K562 (cell line): Measurements from ENCODE around the gene LPXN. TPM values are rescaled to one million over a fixed set of nuclear protein-coding genes. Genes with fewer than 3 reads are reported as not detected.

Source experiments
- ATAC-seq: fragments of 200-7000 bp; cut with Tn5 transposase; 3 replicates; pipeline ENCODE4 v1.9.1; 2020; ENCODE audit warnings: moderate library complexity
- BruUV-seq: library from RNA; stranded (reverse); fragments of 400-500 nt; replicated peaks from 2 replicates; lab custom pipeline; 2021; lab: Mats Ljungman, UMichigan
- CTCF ChIA-PET: fragments of 300-600 bp; formaldehyde crosslinking; extraction: SDS; loops from one replicate; lab custom pipeline; 2021; ENCODE audit warnings: low intra/inter-chr PET ratio; lab: Yijun Ruan, JAX
- POLR2A ChIA-PET: fragments of 300-600, 350-650 bp; sonication (Branson Sonifier 250); formaldehyde crosslinking; extraction: SDS; loops from one replicate; lab custom pipeline; 2021; ENCODE audit warnings: antibody characterized with exemption, inconsistent platforms; lab: Yijun Ruan, JAX
- DNase-seq, 4 experiments: peaks; one replicate each; pipeline versions ENCODE4 v3.0.0 to v3.0.0-alpha.2; 2011 to 2018; ENCODE audit warnings: low spot score in 3 of 4, mixed read lengths in 3 of 4; ENCODE audit errors: extremely low read depth in 1 of 4
- FAIRE-seq: peaks from 2 replicates; lab custom pipeline; 2011; peaks lifted over from hg19 to GRCh38; lab: Jason Lieb, UNC
- H2AFZ ChIP-seq: 2 replicates; pipeline ENCODE4 v1.6.0; 2011; ENCODE audit warnings: low read depth, low read length, control low read depth, inconsistent platforms
- H3K27ac ChIP-seq: fragments of 200-600 bp; 3 replicates; pipeline ENCODE4 v1.8.0; 2011; ENCODE audit warnings: low read depth, mild to moderate bottlenecking, control low read depth, inconsistent platforms, low read length, moderate library complexity, mixed read lengths; ENCODE audit errors: extremely low read depth
- H3K27me3 ChIP-seq, 2 experiments: fragments of 300-600 bp in 1 of 2; 2 replicates in 1 of 2; 3 replicates in 1 of 2; pipeline versions ENCODE4 v1.6.0 to v1.8.0; 2011; ENCODE audit warnings: inconsistent platforms in 2 of 2, low read length in 2 of 2, mild to moderate bottlenecking in 1 of 2, mixed read lengths in 1 of 2, moderate library complexity in 1 of 2; ENCODE audit not compliant: control insufficient read depth in 2 of 2, insufficient read depth in 2 of 2
- H3K36me3 ChIP-seq: fragments of 300-600 bp; 3 replicates; pipeline ENCODE4 v1.8.0; 2011; ENCODE audit warnings: mild to moderate bottlenecking, low read length, inconsistent platforms; ENCODE audit not compliant: control insufficient read depth, insufficient read depth
- H3K4me1 ChIP-seq, 2 experiments: fragments of 200-600 bp in 1 of 2; replicated peaks in 1 of 2; 2 replicates in 1 of 2; 3 replicates in 1 of 2; pipeline versions ENCODE4 v1.5.1 to v1.8.0; 2011; ENCODE audit warnings: inconsistent platforms in 2 of 2, low read length in 2 of 2, mild to moderate bottlenecking in 1 of 2, mixed read lengths in 1 of 2, moderate library complexity in 1 of 2; ENCODE audit not compliant: control insufficient read depth in 2 of 2, insufficient read depth in 2 of 2
- H3K4me2 ChIP-seq: 2 replicates; pipeline ENCODE4 v1.6.1; 2011; ENCODE audit warnings: low read length, control low read depth, inconsistent platforms, mixed read lengths; ENCODE audit not compliant: insufficient read depth
- H3K4me3 ChIP-seq: fragments of 200-600 bp; sonication (generic), shearing (Covaris generic); 2 replicates; pipeline ENCODE4 v1.5.1; 2016; ENCODE audit warnings: control low read depth, inconsistent platforms
- H3K79me2 ChIP-seq: fragments of 200-600 bp; 3 replicates; pipeline ENCODE4 v1.8.0; 2011; ENCODE audit warnings: low read length, inconsistent platforms; ENCODE audit not compliant: control insufficient read depth, insufficient read depth
- H3K9ac ChIP-seq, 2 experiments: 2 replicates each; pipeline versions ENCODE4 v1.6.0 to v1.6.1; 2011; ENCODE audit warnings: low read depth in 2 of 2, low read length in 2 of 2, control low read depth in 1 of 2, inconsistent platforms in 1 of 2, mild to moderate bottlenecking in 1 of 2, mixed read lengths in 1 of 2; ENCODE audit not compliant: insufficient read depth in 1 of 2
- H3K9me1 ChIP-seq: one replicate; pipeline ENCODE4 v1.6.0; 2011; ENCODE audit warnings: inconsistent platforms, mild to moderate bottlenecking, low read length, moderate library complexity; ENCODE audit not compliant: control insufficient read depth, insufficient read depth
- H3K9me3 ChIP-seq: replicated peaks from 2 replicates; pipeline ENCODE4 v1.5.1; 2011; ENCODE audit warnings: low read depth, low read length, inconsistent platforms; ENCODE audit not compliant: control insufficient read depth, insufficient read depth
- H4K20me1 ChIP-seq: replicated peaks from 2 replicates; pipeline ENCODE4 v1.6.1; 2011; ENCODE audit warnings: low read length, inconsistent platforms, mixed read lengths; ENCODE audit not compliant: control insufficient read depth, insufficient read depth
- CEBPB ChIP-seq: fragments of 450-650 bp; IDR thresholded peaks from 2 replicates; pipeline ENCODE4 v1.6.1; 2016; ENCODE audit warnings: missing genetic modification characterization, missing compliant biosample characterization
- MEIS2 ChIP-seq: fragments of 450-650 bp; IDR thresholded peaks from 2 replicates; pipeline ENCODE4 v1.6.1; 2014; ENCODE audit warnings: mild to moderate bottlenecking; ENCODE audit not compliant: partially characterized antibody
- RAD21 ChIP-seq, 2 experiments: fragments of 250-450 bp in 1 of 2; fragments of 450-650 bp in 1 of 2; sonication (Bioruptor Pico) in 1 of 2; formaldehyde crosslinking in 1 of 2; IDR thresholded peaks in 1 of 2; conservative IDR thresholded peaks in 1 of 2; 2 replicates each; pipeline versions ENCODE4 v1.4.0 to v1.8.0; 2020 to 2022; ENCODE audit warnings: mild to moderate bottlenecking in 2 of 2, moderate library complexity in 1 of 2
- SAFB ChIP-seq: fragments of 200-400 bp; formaldehyde crosslinking; IDR thresholded peaks from 2 replicates; pipeline ENCODE4 v1.6.1; 2017; ENCODE audit warnings: low read depth, low read length, borderline replicate concordance
- SRSF1 ChIP-seq: fragments of 200-400 bp; formaldehyde crosslinking; IDR thresholded peaks from 2 replicates; pipeline ENCODE4 v1.6.1; 2017; ENCODE audit warnings: mild to moderate bottlenecking, low read depth, low read length, moderate library complexity
- ZFPM2 ChIP-seq: fragments of 250-450 bp; sonication (Bioruptor Pico); IDR thresholded peaks from 2 replicates; pipeline ENCODE4 v1.5.1; 2022; ENCODE audit warnings: mild to moderate bottlenecking
- ZNF184 ChIP-seq: sonication (generic); formaldehyde crosslinking; IDR thresholded peaks from 2 replicates; pipeline ENCODE4 v1.5.0; 2020; ENCODE audit warnings: missing genetic modification reagents
- ZNF740 ChIP-seq, 3 experiments: fragments of 200-800 bp in 1 of 3; sonication (Bioruptor generic) in 1 of 3; sonication (generic) in 1 of 3; formaldehyde crosslinking in 1 of 3; IDR thresholded peaks; 2 replicates each; pipeline versions ENCODE4 v1.6.1 to v1.8.0; 2016 to 2022; ENCODE audit warnings: mild to moderate bottlenecking in 2 of 3, missing compliant biosample characterization in 2 of 3, missing genetic modification characterization in 2 of 3, missing genetic modification reagents in 1 of 3
- in situ Hi-C: fragments of 300-500 bp; cut with MboI; formaldehyde crosslinking; loops from 4 replicates; pipeline ENCODE4 v1.15.0; 2018; ENCODE audit warnings: inconsistent platforms, mixed read lengths
- intact Hi-C: fragments of 100-400 bp; cut with micrococcal nuclease; formaldehyde crosslinking; loops from 2 replicates; pipeline ENCODE4 v1.14.2; 2022
- polyA plus RNA-seq, 8 experiments: library from polyadenylated mRNA; depleted of rRNA in 4 of 8; stranded (reverse) in 5 of 8; unstranded in 3 of 8; fragments of >200 nt; fragmentation: Nextera tagmentation in 2 of 8; fragmentation: Illumina TruSeq in 1 of 8; extraction: Ambion mirVana in 2 of 8; extraction: Trizol in 1 of 8; gene quantifications; 2 replicates each; pipeline versions ENCODE4 v1.2.1 to v1.2.3, GENCODE V29; 2011 to 2014; ENCODE audit warnings: inconsistent platforms in 1 of 8, missing spikeins in 1 of 8
- total RNA-seq, 7 experiments: library from RNA; depleted of rRNA in 6 of 7; stranded (reverse); fragments of >200 nt in 6 of 7; fragmentation: Illumina TruSeq in 2 of 7; extraction: Trizol in 2 of 7; gene quantifications; 2 replicates each; pipeline versions ENCODE4 v1.2.1 to v1.2.3, GENCODE V29; 2011 to 2021; ENCODE audit warnings: low replicate concordance in 1 of 7
- TF ChIP-seq, protein P1 (sequence below): fragments of 450-650 bp; IDR thresholded peaks from 2 replicates; pipeline ENCODE4 v1.6.1; 2016
- TF ChIP-seq, protein P2 (sequence below), 2 experiments: IDR thresholded peaks in 1 of 2; conservative IDR thresholded peaks in 1 of 2; 2 replicates each; pipeline ENCODE4 v1.6.1; 2016; ENCODE audit warnings: low read depth in 2 of 2, mild to moderate bottlenecking in 1 of 2, missing compliant biosample characterization in 1 of 2, missing genetic modification characterization in 1 of 2, moderate library complexity in 1 of 2

LPXN gene
- total and polyA plus RNA-seq, 9 of the 15 experiments (the other 6 are each of a cell fraction or from before 2014, with no cell fraction given) = 0.73 to 3.1 (median 2.0) TPM

DNA sequence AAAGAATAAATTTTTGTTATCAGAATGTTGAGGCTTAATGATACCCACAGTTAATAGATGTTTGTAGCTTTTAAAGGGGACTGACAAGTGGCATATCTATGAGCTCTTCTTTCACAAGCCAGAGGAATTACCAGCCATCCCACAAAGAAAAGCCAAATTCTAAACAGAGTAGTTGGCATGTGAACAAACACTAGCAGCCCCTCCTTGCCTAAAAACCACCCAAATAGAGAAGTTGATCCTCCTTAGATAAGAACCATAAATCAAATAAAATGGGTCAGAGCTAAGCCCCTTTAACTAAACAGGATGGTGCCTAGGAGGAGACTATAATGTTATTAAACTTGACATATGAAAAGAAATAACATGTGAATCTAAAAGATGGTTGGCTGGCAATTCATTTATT lies 11.4 kb downstream of the LPXN start:
- no peak for TF ChIP-seq CEBPB (tag)
- no peak for TF ChIP-seq ZNF184 (CRISPR knock-in tag)
- TF ChIP-seq ZFPM2 (CRISPR knock-in tag) = no peak
- TF ChIP-seq SRSF1 = no peak
- TF ChIP-seq SAFB = no peak
- TF ChIP-seq, protein P1, sequence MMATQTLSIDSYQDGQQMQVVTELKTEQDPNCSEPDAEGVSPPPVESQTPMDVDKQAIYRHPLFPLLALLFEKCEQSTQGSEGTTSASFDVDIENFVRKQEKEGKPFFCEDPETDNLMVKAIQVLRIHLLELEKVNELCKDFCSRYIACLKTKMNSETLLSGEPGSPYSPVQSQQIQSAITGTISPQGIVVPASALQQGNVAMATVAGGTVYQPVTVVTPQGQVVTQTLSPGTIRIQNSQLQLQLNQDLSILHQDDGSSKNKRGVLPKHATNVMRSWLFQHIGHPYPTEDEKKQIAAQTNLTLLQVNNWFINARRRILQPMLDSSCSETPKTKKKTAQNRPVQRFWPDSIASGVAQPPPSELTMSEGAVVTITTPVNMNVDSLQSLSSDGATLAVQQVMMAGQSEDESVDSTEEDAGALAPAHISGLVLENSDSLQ = peak; percentile 24; the same call in 1 of the 2 replicates
- no peak for TF ChIP-seq ZNF740 (CRISPR knock-in tag; IDR thresholded peaks at IDR 0.05)
- TF ChIP-seq ZNF740 (tag; IDR thresholded peaks at IDR 0.05) = no peak
- peak; percentile 23 for TF ChIP-seq MEIS2
- TF ChIP-seq RAD21 (CRISPR knock-in tag; conservative IDR thresholded peaks at IDR 0.05 in 1 of 2, IDR thresholded peaks at IDR 0.05 in 1 of 2) = no peak
- TF ChIP-seq, protein P2, sequence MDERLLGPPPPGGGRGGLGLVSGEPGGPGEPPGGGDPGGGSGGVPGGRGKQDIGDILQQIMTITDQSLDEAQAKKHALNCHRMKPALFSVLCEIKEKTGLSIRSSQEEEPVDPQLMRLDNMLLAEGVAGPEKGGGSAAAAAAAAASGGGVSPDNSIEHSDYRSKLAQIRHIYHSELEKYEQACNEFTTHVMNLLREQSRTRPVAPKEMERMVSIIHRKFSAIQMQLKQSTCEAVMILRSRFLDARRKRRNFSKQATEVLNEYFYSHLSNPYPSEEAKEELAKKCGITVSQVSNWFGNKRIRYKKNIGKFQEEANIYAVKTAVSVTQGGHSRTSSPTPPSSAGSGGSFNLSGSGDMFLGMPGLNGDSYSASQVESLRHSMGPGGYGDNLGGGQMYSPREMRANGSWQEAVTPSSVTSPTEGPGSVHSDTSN (CRISPR knock-in tag; IDR thresholded peaks at IDR 0.05; ENCODE audit: low read depth) = no peak
- TF ChIP-seq, protein P2 (tag; conservative IDR thresholded peaks at IDR 0.05; ENCODE audit: low read depth) = peak; percentile 43; the same call in 1 of the 2 replicates
- Histone ChIP-seq H4K20me1 (no peaks in the 10 kb centered on the region), H3K79me2 (no peaks in the 10 kb centered on the region), H3K4me2 (no peak overlapping the region), H3K4me1 (no peaks in the 10 kb centered on the region), H3K27ac (no peak overlapping the region), H3K9ac (no peak overlapping the region), H3K4me3 (no peak overlapping the region), H3K27me3 (no peaks in the 10 kb centered on the region), H2AFZ (no peak overlapping the region), H3K36me3 (no peaks in the 10 kb centered on the region), H3K9me3 (no peaks in the 10 kb centered on the region), H3K9me1 (no peaks in the 10 kb centered on the region)
- intact Hi-C loops = no loop called here
- in situ Hi-C loops = no loop called here
- CTCF ChIA-PET = no interaction called here
- POLR2A ChIA-PET = interaction anchor here (1.5 kb wide), 1 partner anchor 13 kb away, joined by 5 read pairs; no protein-coding TSS in a partner anchor
- no peak for FAIRE-seq
- DNase-seq = no peak
- no peak for ATAC-seq
- no TSS peak for BruUV-seq
